Activated B cell treated with CpG ODN at 0.5 μM for 24 hours (primary cell): Measurements from ENCODE around the gene GTF2F2. TPM values are rescaled to one million over a fixed set of nuclear protein-coding genes. Genes with fewer than 3 reads are reported as not detected.
"Not testable (repeated sequence)": the region's sequence is repeated elsewhere in the genome, so short reads cannot be mapped to it uniquely, and the experiment has no call there.

Experiments used
- ATAC-seq: fragments of 200-7000 bp; cut with Tn5 transposase; one replicate; pipeline ENCODE4 v1.10.0; 2021; ENCODE audit warnings: low read depth, mild to moderate bottlenecking, moderate library complexity
- CTCF ChIA-PET: fragments of 350-600 bp; sonication (Branson Sonifier 250); formaldehyde crosslinking; loops from one replicate; lab custom pipeline; 2021; ENCODE audit warnings: antibody characterized with exemption; lab: Charles Lee
- POLR2A ChIA-PET: fragments of 350-600 bp; sonication (Branson Sonifier 250); formaldehyde crosslinking; loops from one replicate; lab custom pipeline; 2021; ENCODE audit warnings: antibody characterized with exemption; lab: Charles Lee
- DNase-seq: peaks from one replicate; pipeline ENCODE4 v3.0.0; 2022
- H3K27ac Mint-ChIP-seq: one replicate; pipeline ENCODE4 v1.8.0; 2020; ENCODE audit warnings: mixed read lengths
- H3K27me3 Mint-ChIP-seq: one replicate; pipeline ENCODE4 v1.8.0; 2021; ENCODE audit warnings: mixed read lengths
- H3K36me3 Mint-ChIP-seq: one replicate; pipeline ENCODE4 v1.8.0; 2021; ENCODE audit warnings: low read depth, mixed read lengths
- H3K4me1 Mint-ChIP-seq: one replicate; pipeline ENCODE4 v1.8.0; 2021; ENCODE audit warnings: mixed read lengths
- H3K4me3 Mint-ChIP-seq: one replicate; pipeline ENCODE4 v1.8.0; 2020; ENCODE audit warnings: mild to moderate bottlenecking, mixed read lengths
- H3K9me3 Mint-ChIP-seq: one replicate; pipeline ENCODE4 v1.8.0; 2020; ENCODE audit warnings: mixed read lengths
- intact Hi-C: fragments of 100-400 bp; cut with micrococcal nuclease; formaldehyde crosslinking; loops from one replicate; pipeline ENCODE4 v1.15.1; 2024
- total RNA-seq: library from RNA; stranded (reverse); gene quantifications from 2 replicates; pipeline ENCODE4 v1.2.3, GENCODE V29; 2022
- TF ChIP-seq, protein P1 (sequence below): fragments of 200-600 bp; IDR thresholded peaks from one replicate; pipeline ENCODE4 v1.8.0; 2022; ENCODE audit warnings: antibody characterized with exemption, mild to moderate bottlenecking

GTF2F2 gene
- total RNA-seq, 1 donor from 2014 or later = 19.8 TPM

DNA sequence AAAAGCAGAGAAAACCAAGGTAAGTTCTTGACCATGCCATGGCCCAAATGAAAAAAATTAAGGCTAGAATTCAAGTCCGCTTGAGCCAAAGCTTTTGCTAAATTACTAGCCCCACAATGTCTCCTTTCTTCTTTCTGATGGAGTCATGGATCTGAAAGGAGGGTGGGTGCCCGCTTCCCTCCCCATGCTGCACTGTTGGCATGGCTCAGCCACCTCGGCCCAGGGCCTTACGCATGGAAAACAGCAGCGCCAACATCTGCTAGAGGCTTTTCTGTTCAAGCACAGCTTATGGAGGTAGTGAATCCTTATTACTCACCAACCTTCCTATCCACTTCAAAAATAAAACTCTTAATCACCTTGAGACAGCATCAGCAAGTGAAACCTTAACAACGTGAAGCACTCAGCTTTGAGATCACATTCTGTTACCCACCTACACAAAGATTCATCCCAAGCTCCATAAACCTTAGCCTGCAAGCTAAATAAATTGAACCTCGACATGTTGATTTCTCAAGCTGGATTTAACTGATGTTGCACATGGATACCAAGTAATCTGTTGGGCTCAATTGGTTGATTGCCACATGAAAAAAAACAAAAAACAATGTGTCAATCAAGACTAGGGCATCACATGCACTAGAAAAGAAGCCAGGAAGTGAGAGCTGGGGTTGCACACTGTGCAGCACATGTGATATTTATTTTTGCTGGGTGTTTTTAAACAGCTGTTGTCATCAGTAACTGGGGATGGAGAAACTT, 177.3 kb downstream of the GTF2F2 start:
- TF ChIP-seq, protein P1, sequence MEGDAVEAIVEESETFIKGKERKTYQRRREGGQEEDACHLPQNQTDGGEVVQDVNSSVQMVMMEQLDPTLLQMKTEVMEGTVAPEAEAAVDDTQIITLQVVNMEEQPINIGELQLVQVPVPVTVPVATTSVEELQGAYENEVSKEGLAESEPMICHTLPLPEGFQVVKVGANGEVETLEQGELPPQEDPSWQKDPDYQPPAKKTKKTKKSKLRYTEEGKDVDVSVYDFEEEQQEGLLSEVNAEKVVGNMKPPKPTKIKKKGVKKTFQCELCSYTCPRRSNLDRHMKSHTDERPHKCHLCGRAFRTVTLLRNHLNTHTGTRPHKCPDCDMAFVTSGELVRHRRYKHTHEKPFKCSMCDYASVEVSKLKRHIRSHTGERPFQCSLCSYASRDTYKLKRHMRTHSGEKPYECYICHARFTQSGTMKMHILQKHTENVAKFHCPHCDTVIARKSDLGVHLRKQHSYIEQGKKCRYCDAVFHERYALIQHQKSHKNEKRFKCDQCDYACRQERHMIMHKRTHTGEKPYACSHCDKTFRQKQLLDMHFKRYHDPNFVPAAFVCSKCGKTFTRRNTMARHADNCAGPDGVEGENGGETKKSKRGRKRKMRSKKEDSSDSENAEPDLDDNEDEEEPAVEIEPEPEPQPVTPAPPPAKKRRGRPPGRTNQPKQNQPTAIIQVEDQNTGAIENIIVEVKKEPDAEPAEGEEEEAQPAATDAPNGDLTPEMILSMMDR = no peak
- no peaks in the 10 kb centered on the region for H3K9me3 Mint-ChIP-seq
- no peaks in the 10 kb centered on the region for H3K36me3 Mint-ChIP-seq
- CTCF ChIA-PET = no interaction called here
- no peaks in the 10 kb centered on the region for H3K27me3 Mint-ChIP-seq
- intact Hi-C loops = no loop called here
- no peak for ATAC-seq
- H3K4me1 Mint-ChIP-seq = peaks cover 8% of the 10 kb centered on the region
- H3K4me3 Mint-ChIP-seq = no peak overlapping the region
- POLR2A ChIA-PET = no interaction called here
- no peak for DNase-seq
- no peak overlapping the region for H3K27ac Mint-ChIP-seq

DNA sequence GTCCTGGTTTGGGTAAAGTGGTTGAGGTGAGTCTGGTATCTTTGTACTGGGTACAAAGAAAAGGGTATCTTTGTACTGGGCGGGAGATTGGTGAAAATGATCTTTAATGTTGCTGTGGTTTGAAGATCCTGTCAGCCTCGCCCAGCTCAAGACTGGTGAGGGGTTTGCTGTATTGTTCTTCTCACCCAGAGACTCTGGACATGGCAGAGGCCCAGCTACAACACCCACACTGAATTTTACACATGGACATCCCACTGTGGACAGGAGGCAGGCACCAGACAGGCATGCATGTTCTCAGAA, 177.8 kb downstream of the GTF2F2 start:
- ATAC-seq = no peak
- TF ChIP-seq, protein P1 = no peak
- CTCF ChIA-PET = no interaction called here
- no peaks in the 10 kb centered on the region for H3K27me3 Mint-ChIP-seq
- H3K4me1 Mint-ChIP-seq = peaks cover 8% of the 10 kb centered on the region
- no peak overlapping the region for H3K27ac Mint-ChIP-seq
- DNase-seq = no peak
- no peak overlapping the region for H3K4me3 Mint-ChIP-seq
- H3K36me3 Mint-ChIP-seq = no peaks in the 10 kb centered on the region
- intact Hi-C loops = no loop called here
- POLR2A ChIA-PET = no interaction called here
- no peaks in the 10 kb centered on the region for H3K9me3 Mint-ChIP-seq

GRCh38 chr13:45298550-45298949, 178.2 kb downstream of the GTF2F2 start:
- ATAC-seq, H3K27me3 Mint-ChIP-seq, H3K36me3 Mint-ChIP-seq, H3K27ac Mint-ChIP-seq, H3K4me1 Mint-ChIP-seq, DNase-seq, CTCF ChIA-PET, POLR2A ChIA-PET, H3K4me3 Mint-ChIP-seq, intact Hi-C loops, H3K9me3 Mint-ChIP-seq: not testable (repeated sequence)

DNA sequence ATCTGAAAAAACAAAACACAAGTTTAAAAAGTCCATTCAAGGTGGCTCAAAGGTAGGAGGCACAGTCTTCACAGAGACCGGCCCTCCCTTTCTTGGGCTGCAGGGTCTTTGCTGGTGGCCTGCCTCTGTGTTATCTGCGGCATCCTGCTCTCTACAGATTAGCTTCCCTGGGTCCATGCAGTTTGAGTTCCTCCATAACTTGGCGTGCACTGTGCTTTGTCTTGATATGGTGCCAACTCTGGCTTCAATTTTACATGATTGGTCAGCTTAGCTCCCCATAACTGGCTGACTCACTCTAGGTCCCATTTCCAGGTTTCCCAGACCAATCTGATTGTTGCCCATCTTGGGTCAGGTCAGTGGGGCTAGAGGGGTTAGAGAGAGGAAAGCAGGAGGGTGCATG, 178.9 kb downstream of the GTF2F2 start:
- Mint-ChIP-seq H3K9me3 (no peaks in the 10 kb centered on the region), H3K4me3 (no peak overlapping the region), H3K4me1 (peaks cover 8% of the 10 kb centered on the region), H3K36me3 (no peaks in the 10 kb centered on the region), H3K27me3 (peaks cover 2% of the 10 kb centered on the region), H3K27ac (no peak overlapping the region)
- no peak for ATAC-seq
- intact Hi-C loops = no loop called here
- TF ChIP-seq, protein P1 = no peak
- ChIA-PET POLR2A (no interaction called here), CTCF (interaction anchor here (1.2 kb wide), 1 partner anchor 10 kb away, joined by 4 read pairs; no protein-coding TSS in a partner anchor)
- DNase-seq = no peak

- intact Hi-C loops = no loop called here
- DNase-seq (no peak), ATAC-seq (no peak)
- CTCF ChIA-PET = interaction anchor here (1.2 kb wide), 1 partner anchor 8 kb away, joined by 4 read pairs; no protein-coding TSS in a partner anchor
- H3K36me3 Mint-ChIP-seq = no peaks in the 10 kb centered on the region
- TF ChIP-seq, protein P1 = no peak
- peaks cover 5% of the 10 kb centered on the region for H3K27me3 Mint-ChIP-seq
- POLR2A ChIA-PET = no interaction called here
- H3K4me3 Mint-ChIP-seq = no peak overlapping the region
- peaks cover 8% of the 10 kb centered on the region for H3K4me1 Mint-ChIP-seq
- H3K9me3 Mint-ChIP-seq = no peaks in the 10 kb centered on the region
- H3K27ac Mint-ChIP-seq = no peak overlapping the region
Measured at GRCh38 chr13:45300190-45300985, 180.1 kb downstream of the GTF2F2 start.
